Right kidney (tissue), 1 donor: ENCODE results near the gene RAMP1.

Experiments
- DNase-seq: peaks from one replicate; pipeline ENCODE4 v3.0.0-alpha.2; 2016

Gene RAMP1

DNA sequence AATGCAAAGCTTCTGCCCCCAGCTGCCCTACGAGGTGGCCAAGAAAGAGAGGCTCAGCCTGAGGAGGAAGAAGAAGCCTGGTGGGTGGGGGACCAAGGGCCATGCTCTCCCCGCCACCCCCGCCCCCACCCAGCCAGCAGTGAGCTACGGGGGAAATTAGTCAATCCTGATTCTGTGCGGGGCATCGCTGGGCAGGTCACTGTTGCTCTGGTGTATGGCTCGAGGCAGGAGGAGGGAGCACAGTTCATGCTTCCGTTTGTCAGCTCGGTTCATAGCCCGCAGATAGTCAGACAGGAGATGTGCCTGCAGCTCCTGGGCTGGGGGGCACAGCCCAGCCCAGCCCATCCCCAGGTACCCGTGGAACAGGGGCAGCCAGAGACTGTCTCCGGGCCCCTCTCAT, 17.1 kb downstream of the RAMP1 start:
- DNase-seq: no peak

- no peak for DNase-seq
Measured at GRCh38 chr2:237876951-237877491, 17.6 kb downstream of the RAMP1 start.

GRCh38 chr2:237877576-237878307, 18.3 kb downstream of the RAMP1 start:
- DNase-seq: no peak

- DNase-seq: no peak
Measured at GRCh38 chr2:237878321-237879057, 19.1 kb downstream of the RAMP1 start.

DNA sequence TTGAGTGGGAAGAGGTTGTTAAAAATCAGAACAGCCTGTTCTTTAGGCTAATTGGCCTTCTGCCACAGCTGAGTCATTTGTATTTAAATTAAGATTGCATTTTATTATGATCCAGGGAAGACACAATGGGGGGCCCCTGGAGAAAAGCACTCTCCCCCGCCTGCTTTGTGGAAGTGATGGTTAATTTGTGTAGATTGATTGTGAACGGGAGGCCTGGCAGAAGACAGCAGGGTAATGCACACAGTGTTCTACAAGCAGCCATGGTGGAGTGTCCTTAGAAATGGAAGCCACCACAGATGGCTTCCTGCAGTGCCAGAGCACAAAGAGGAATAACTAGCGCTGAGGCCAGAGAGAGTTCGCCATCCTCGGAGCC, 19.6 kb downstream of the RAMP1 start:
- no peak for DNase-seq

- DNase-seq: no peak
Measured at GRCh38 chr2:237879991-237880560, 20.7 kb downstream of the RAMP1 start.

GRCh38 chr2:237882510-237883481, 23.4 kb downstream of the RAMP1 start:
- DNase-seq: no peak

GRCh38 chr2:237883951-237884446, 24.6 kb downstream of the RAMP1 start:
- DNase-seq: no peak

GRCh38 chr2:237884681-237885080, 25.3 kb downstream of the RAMP1 start:
- no peak for DNase-seq

DNA sequence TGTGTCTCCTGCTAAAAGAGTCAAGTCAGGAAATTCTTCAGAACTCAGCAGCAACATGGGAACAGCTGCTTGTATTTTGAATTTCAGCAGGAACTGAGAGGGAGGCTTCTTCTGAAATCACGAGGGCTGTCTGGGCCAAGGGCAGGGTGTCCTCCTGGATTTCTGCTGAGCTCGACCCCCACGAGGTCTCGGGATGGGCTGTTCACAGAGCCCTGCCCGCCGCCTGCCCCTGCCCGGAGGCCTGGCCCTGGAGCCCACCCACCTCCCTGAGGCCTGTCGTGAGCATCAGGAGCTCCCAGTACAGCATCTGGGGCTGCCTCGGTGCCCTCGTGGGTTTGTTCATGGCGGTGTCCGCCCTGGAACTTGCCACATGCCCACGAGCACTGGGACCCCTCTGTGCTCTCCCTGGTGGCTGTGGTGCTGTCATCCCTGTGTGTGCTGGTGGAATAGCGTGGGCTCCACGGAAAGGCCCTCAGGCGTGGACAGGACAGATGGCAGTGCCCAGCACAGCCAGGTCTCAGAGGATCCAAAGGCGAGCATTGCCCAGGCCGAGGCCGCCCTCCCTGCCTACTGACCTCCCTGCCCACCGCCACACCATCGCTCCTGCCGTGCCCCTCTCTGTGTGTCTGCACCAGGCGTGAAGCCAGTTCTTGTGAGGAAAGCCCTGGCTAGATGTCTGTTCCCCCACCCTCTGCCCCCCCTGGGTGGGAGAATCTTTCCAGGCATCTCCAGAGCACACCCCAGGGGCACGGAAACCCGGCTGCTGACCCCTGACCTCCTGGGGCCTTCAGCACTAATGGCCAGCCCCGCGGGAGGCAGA, 25.9 kb downstream of the RAMP1 start:
- no peak for DNase-seq

- DNase-seq: no peak
Measured at GRCh38 chr2:237885931-237886684, 26.7 kb downstream of the RAMP1 start.

GRCh38 chr2:237886685-237887481, 27.5 kb downstream of the RAMP1 start:
- DNase-seq: no peak

DNA sequence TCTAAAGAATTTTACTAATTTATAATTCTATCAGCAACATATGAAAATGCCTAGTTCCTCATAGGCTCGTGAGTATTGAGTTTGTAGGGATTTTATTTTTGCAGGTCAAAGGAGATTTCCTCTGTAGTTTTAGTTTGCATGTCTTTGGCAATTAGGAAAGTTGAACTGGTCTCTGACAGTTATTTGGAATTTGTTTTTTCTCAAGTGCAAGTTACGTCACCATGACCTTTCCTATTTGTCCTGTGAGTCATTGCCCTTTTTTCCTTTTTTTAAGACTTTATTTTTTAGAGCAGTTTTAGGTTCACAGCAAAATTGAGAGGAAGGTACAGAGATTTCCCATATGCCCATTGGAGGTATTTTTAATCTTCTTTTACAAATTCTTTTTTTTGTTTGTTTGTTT, 29.0 kb downstream of the RAMP1 start:
- DNase-seq: no peak

DNA sequence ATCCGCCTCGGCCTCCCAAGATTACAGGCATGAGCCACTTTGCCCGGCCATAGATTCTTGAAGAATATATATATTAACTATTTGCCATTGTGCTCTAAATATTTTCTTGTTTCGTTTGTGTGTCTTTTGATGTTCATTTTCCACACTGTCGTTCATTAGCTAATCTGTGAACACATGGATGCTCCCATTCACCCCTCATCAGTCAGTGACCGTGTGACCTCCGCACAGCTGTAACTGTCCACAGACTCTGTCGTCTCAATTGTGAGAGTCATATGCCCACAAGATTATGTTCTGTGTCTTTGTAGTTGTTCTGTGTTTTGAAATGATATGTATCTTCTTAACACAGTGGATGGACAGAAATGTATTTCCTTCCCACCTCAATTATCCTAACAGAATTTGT, 29.6 kb downstream of the RAMP1 start:
- DNase-seq: no peak

GRCh38 chr2:237889811-237890210, 30.4 kb downstream of the RAMP1 start:
- no peak for DNase-seq

DNA sequence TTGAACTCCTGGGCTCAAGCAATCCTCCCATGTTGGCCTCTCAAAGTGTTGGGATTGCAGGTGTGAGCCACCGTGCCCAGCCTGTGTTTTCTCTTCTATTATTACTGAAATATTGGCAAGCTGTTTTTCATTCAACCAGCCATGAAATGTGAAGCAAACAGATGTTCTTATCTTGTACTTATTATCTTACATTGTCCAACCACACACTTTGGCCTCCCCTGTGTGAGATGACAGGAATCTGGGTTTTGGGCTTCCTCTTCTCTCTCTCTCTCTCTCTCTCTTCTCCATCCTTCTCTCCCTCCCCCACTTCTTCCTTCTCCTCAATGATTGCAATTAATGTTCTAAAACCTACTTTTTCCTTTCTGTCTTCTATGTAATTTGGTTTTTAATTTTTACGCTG, 33.1 kb downstream of the RAMP1 start:
- no peak for DNase-seq

GRCh38 chr2:237892984-237893595, 33.7 kb downstream of the RAMP1 start:
- DNase-seq: no peak

DNA sequence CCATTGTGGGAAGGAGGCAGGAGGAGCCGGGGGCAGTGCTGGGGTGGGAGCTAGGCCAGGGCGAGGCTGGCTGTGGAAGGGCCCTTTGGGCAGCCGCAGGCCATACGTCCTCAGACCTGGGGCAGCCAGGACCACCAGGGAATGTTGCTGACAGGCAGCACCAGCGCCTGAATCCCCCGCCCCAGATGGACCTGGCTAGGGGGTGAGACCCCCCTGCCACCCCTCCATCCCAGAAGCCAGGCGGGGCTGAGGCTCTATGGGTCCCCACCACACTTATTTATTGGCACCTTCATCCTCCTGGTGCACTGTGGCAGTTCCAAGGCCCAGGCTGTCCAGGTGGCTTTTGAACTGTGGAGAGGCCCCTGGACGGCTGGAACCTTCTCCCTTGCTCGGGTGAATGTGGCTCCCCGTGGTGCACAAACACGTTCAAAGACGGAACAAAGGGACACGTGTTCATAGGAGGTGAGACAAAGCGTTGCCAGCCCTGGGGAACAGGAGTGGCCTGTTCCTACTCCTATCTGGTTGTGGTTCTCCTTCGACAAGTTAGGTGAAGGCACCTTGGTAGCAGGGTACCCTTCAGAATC, 35.1 kb downstream of the RAMP1 start:
- DNase-seq: no peak
